Parathyroid adenoma (tissue), 2 donors: Measurements from ENCODE around the gene TBC1D17.

ENCODE experiments used
- H2AFZ ChIP-seq: fragments of 300-600 bp; sonication (generic); one replicate; pipeline ENCODE4 v1.7.0; 2017; ENCODE audit warnings: antibody characterized with exemption, mild to moderate bottlenecking
- H3K27ac ChIP-seq: fragments of 300-600 bp; sonication (generic); one replicate; pipeline ENCODE4 v1.7.0; 2017
- H3K27me3 ChIP-seq: fragments of 300-600 bp; sonication (generic); one replicate; pipeline ENCODE4 v1.7.0; 2017; ENCODE audit warnings: low read length; ENCODE audit not compliant: control insufficient read depth, insufficient read depth
- H3K36me3 ChIP-seq: fragments of 300-600 bp; sonication (generic); one replicate; pipeline ENCODE4 v1.7.0; 2017; ENCODE audit warnings: low read length; ENCODE audit not compliant: control insufficient read depth, insufficient read depth
- H3K4me1 ChIP-seq: fragments of 300-600 bp; sonication (generic); one replicate; pipeline ENCODE4 v1.7.0; 2017; ENCODE audit warnings: control low read depth
- H3K4me2 ChIP-seq: fragments of 300-600 bp; sonication (generic); one replicate; pipeline ENCODE4 v1.7.0; 2017; ENCODE audit warnings: low read length
- H3K4me3 ChIP-seq: fragments of 300-600 bp; sonication (generic); one replicate; pipeline ENCODE4 v1.7.0; 2017; ENCODE audit warnings: low read depth, low read length
- H3K79me2 ChIP-seq: fragments of 300-600 bp; sonication (generic); one replicate; pipeline ENCODE4 v1.7.0; 2017; ENCODE audit warnings: control low read depth
- H3K9ac ChIP-seq: fragments of 300-600 bp; sonication (generic); one replicate; pipeline ENCODE4 v1.7.0; 2017; ENCODE audit warnings: mild to moderate bottlenecking
- H3K9me3 ChIP-seq: fragments of 300-600 bp; sonication (generic); one replicate; pipeline ENCODE4 v1.7.0; 2017; ENCODE audit warnings: low read length; ENCODE audit not compliant: control insufficient read depth
- TF ChIP-seq, protein P1 (sequence below): fragments of 300-600 bp; sonication (generic); IDR thresholded peaks from one replicate; pipeline ENCODE4 v1.7.0; 2017; ENCODE audit warnings: antibody characterized with exemption, mild to moderate bottlenecking
- donor health status: primary hyperparathyroidism.

TBC1D17 gene

GRCh38 chr19:49892716-49893115 lies 15.2 kb downstream of the TBC1D17 start:
- TF ChIP-seq, protein P1, sequence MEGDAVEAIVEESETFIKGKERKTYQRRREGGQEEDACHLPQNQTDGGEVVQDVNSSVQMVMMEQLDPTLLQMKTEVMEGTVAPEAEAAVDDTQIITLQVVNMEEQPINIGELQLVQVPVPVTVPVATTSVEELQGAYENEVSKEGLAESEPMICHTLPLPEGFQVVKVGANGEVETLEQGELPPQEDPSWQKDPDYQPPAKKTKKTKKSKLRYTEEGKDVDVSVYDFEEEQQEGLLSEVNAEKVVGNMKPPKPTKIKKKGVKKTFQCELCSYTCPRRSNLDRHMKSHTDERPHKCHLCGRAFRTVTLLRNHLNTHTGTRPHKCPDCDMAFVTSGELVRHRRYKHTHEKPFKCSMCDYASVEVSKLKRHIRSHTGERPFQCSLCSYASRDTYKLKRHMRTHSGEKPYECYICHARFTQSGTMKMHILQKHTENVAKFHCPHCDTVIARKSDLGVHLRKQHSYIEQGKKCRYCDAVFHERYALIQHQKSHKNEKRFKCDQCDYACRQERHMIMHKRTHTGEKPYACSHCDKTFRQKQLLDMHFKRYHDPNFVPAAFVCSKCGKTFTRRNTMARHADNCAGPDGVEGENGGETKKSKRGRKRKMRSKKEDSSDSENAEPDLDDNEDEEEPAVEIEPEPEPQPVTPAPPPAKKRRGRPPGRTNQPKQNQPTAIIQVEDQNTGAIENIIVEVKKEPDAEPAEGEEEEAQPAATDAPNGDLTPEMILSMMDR, result no peak
- Histone ChIP-seq H3K36me3 (no peaks in the 10 kb centered on the region), H2AFZ (no peak overlapping the region), H3K4me3 (no peak overlapping the region), H3K4me2 (no peak overlapping the region), H3K27me3 (no peaks in the 10 kb centered on the region), H3K9ac (no peak overlapping the region), H3K27ac (no peak overlapping the region), H3K79me2 (no peaks in the 10 kb centered on the region), H3K4me1 (no peaks in the 10 kb centered on the region), H3K9me3 (no peaks in the 10 kb centered on the region)

GRCh38 chr19:49894011-49894664 lies 16.6 kb downstream of the TBC1D17 start:
- H2AFZ ChIP-seq, result no peak overlapping the region
- H3K4me3 ChIP-seq, result no peak overlapping the region
- no peaks in the 10 kb centered on the region for H3K27me3 ChIP-seq
- no peaks in the 10 kb centered on the region for H3K4me1 ChIP-seq
- no peak overlapping the region for H3K9ac ChIP-seq
- H3K4me2 ChIP-seq, result no peak overlapping the region
- no peaks in the 10 kb centered on the region for H3K9me3 ChIP-seq
- no peaks in the 10 kb centered on the region for H3K79me2 ChIP-seq
- no peaks in the 10 kb centered on the region for H3K36me3 ChIP-seq
- TF ChIP-seq, protein P1, result no peak
- H3K27ac ChIP-seq, result no peak overlapping the region

- no peak overlapping the region for H3K9ac ChIP-seq
- no peaks in the 10 kb centered on the region for H3K27me3 ChIP-seq
- no peak overlapping the region for H3K27ac ChIP-seq
- H2AFZ ChIP-seq, result no peak overlapping the region
- no peaks in the 10 kb centered on the region for H3K79me2 ChIP-seq
- no peaks in the 10 kb centered on the region for H3K9me3 ChIP-seq
- H3K4me3 ChIP-seq, result no peak overlapping the region
- H3K4me1 ChIP-seq, result no peaks in the 10 kb centered on the region
- TF ChIP-seq, protein P1, result no peak
- no peaks in the 10 kb centered on the region for H3K36me3 ChIP-seq
- H3K4me2 ChIP-seq, result no peak overlapping the region
These were observed 17.5 kb downstream of the TBC1D17 start for GRCh38 chr19:49894879-49895565.

DNA sequence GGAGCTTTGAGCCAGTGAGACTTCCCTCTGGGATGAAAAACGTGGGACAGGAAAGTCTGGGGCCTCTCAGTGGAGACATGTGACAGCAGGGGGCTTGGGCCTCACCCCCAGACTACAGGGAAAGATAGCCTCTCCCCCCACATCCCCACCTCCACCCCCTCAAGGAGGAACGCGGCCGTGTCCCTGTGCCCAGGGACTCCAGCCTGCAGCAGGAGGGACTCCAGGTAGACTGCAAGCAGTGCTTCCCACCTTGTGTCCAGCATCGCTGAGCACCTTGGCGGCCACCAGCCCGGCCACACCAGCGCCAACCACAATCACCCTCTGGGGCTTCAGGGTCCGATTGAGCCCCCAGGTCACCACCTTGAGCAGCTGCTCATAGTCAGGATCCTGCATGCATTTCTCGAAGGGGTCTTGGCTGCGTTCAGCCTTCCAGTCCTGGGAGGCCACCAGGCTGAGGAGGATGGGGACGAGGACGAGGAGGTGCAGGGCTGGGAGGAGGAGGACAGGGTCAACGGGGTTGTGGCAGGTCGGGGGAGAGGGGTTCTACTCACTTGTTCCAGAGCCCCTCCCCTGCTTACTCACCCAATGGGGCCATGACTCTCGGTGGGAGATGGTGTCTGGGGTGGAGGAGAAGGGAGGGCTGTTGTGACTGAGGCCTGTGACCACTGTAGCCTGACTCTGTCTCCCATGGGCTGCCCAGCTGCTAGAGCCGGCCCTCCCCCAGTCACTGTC lies 18.2 kb downstream of the TBC1D17 start:
- Histone ChIP-seq H3K27ac (no peak overlapping the region), H3K4me3 (no peak overlapping the region), H3K79me2 (no peaks in the 10 kb centered on the region), H3K9ac (no peak overlapping the region), H3K4me2 (no peak overlapping the region), H3K9me3 (no peaks in the 10 kb centered on the region), H3K27me3 (no peaks in the 10 kb centered on the region), H3K4me1 (no peaks in the 10 kb centered on the region), H3K36me3 (no peaks in the 10 kb centered on the region), H2AFZ (no peak overlapping the region)
- TF ChIP-seq, protein P1, result no peak
